HG03432 (cell line): ENCODE measurements around the gene FKBP1B.
"Not testable (repeated sequence)": the region's sequence is repeated elsewhere in the genome, so short reads cannot be mapped to it uniquely, and the experiment has no call there.

ENCODE experiments used
- ATAC-seq: cut with Tn5 transposase; IDR thresholded peaks from one replicate; pipeline ENCODE4 v1.9.1; 2021; ENCODE audit warnings: mild to moderate bottlenecking, moderate library complexity; ENCODE audit not compliant: unreplicated experiment

FKBP1B gene

GRCh38 chr2:24100732-24101131 is 51.2 kb downstream of the FKBP1B start:
- ATAC-seq, result not testable (repeated sequence)

GRCh38 chr2:24101992-24102391 is 52.5 kb downstream of the FKBP1B start:
- no peak for ATAC-seq

GRCh38 chr2:24102677-24103076 is 53.1 kb downstream of the FKBP1B start:
- no peak for ATAC-seq

GRCh38 chr2:24104110-24104650 is 54.6 kb downstream of the FKBP1B start:
- ATAC-seq, result no peak

- no peak for ATAC-seq
These were observed 55.4 kb downstream of the FKBP1B start for GRCh38 chr2:24104906-24105305.

- ATAC-seq, result no peak
These were observed 56.3 kb downstream of the FKBP1B start for GRCh38 chr2:24105816-24106215.

- ATAC-seq, result no peak
These were observed 57.2 kb downstream of the FKBP1B start for GRCh38 chr2:24106786-24107185.

- ATAC-seq, result no peak
These were observed 57.8 kb downstream of the FKBP1B start for GRCh38 chr2:24107336-24107735.

- not testable (repeated sequence) for ATAC-seq
These were observed 59.9 kb downstream of the FKBP1B start for GRCh38 chr2:24109431-24109830.

- no peak for ATAC-seq
These were observed 61.2 kb downstream of the FKBP1B start for GRCh38 chr2:24110660-24111303.

GRCh38 chr2:24111407-24111901 is 61.9 kb downstream of the FKBP1B start:
- no peak for ATAC-seq
